Measurements from ENCODE around the gene RAPGEF1.
"Not testable (repeated sequence)": the region's sequence is repeated elsewhere in the genome, so short reads cannot be mapped to it uniquely, and the experiment has no call there.

Gene RAPGEF1, protein sequence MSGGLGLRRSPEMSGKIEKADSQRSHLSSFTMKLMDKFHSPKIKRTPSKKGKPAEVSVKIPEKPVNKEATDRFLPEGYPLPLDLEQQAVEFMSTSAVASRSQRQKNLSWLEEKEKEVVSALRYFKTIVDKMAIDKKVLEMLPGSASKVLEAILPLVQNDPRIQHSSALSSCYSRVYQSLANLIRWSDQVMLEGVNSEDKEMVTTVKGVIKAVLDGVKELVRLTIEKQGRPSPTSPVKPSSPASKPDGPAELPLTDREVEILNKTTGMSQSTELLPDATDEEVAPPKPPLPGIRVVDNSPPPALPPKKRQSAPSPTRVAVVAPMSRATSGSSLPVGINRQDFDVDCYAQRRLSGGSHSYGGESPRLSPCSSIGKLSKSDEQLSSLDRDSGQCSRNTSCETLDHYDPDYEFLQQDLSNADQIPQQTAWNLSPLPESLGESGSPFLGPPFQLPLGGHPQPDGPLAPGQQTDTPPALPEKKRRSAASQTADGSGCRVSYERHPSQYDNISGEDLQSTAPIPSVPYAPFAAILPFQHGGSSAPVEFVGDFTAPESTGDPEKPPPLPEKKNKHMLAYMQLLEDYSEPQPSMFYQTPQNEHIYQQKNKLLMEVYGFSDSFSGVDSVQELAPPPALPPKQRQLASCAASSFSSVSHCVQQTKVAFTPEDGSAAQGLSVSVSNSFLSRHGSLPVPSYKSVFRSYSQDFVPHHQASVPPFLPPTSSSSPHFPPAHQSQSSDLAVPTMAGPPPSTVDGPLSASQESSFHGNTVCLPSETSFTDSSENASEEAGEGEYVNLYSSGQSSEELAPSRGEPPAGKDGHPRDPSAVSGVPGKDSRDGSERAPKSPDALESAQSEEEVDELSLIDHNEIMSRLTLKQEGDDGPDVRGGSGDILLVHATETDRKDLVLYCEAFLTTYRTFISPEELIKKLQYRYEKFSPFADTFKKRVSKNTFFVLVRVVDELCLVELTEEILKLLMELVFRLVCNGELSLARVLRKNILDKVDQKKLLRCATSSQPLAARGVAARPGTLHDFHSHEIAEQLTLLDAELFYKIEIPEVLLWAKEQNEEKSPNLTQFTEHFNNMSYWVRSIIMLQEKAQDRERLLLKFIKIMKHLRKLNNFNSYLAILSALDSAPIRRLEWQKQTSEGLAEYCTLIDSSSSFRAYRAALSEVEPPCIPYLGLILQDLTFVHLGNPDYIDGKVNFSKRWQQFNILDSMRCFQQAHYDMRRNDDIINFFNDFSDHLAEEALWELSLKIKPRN (N-terminal part only)

DNA sequence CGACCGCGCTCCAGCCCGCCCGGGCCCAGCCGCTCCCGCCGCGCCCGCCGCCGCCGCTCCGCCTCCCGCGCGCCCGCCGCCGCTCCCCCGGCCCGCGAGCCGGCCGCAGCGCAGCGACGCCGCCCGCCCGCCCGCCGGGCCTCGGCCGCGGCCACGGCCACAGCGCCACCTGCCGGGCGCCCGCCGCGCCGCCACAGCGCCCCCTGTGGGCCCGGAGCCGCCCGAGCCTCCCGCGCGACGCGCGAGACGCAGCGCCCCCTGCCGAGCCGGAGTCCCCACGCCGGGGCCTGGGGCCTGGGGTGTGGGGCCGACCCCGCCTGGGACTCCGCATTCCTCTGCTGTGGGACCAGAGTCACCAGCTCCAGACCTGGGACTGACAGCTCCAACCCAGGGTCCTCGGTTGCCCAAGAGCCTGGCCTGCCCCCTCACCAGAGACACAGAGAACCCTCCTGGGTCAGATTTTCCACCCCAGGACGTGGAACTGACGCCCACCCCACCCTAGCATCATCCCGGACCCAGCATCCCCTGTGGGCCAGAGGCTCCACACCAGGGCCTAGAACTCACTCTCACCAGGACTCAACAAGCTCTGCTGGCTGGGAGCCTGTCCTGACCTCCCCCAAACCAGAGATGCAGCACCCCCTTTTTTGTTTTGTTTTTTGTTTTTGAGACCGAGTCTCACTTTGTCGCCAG lies at the start of gene RAPGEF1:
Gene RAPGEF1, minus strand, starts transcription at position 118 of the 690 bp plus-strand sequence. CDS start 246 bp downstream, outside the sequence.
- peak; percentile 99 for DNase-seq

DNA sequence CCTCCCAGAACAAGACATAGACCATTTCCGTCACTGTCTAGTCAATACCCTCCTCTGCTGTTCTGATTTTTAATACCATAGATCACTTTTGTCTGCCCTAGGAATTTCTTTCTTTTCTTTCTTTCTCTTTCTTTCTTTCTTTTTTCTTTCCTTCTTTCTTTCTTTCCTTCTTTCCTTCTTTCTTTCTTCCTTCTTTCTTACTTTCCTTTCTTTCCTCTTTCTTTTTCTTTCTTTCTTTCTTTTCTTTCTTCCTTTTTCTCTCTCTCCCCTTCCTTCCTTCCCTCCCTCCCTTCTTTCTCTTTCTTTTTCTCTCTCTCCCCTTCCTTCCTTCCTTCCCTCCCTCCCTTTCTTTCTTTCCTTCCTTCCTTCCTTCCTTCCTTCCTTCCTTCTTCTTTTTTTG lies 49.0 kb upstream of the RAPGEF1 start:
- DNase-seq, result no peak

DNA sequence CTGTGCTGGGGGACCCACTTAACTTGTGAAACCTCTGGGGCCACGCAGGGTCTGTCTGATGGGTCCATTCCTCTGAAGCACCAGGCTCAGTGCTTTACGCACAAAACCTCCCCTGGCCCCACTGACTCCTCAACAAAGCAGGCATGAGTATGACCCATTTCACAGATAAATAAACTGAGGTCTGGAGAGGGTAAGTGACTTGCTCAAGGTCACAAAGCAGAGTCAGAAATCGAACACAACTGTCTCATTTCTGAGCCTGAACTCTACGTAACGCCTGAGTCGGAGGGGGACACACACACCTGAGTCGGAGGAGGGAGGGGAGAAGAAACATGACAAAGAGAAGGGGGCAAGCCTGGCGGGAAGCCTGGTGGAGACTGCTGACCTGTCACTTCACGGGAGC lies 48.0 kb upstream of the RAPGEF1 start:
- no peak for DNase-seq

DNA sequence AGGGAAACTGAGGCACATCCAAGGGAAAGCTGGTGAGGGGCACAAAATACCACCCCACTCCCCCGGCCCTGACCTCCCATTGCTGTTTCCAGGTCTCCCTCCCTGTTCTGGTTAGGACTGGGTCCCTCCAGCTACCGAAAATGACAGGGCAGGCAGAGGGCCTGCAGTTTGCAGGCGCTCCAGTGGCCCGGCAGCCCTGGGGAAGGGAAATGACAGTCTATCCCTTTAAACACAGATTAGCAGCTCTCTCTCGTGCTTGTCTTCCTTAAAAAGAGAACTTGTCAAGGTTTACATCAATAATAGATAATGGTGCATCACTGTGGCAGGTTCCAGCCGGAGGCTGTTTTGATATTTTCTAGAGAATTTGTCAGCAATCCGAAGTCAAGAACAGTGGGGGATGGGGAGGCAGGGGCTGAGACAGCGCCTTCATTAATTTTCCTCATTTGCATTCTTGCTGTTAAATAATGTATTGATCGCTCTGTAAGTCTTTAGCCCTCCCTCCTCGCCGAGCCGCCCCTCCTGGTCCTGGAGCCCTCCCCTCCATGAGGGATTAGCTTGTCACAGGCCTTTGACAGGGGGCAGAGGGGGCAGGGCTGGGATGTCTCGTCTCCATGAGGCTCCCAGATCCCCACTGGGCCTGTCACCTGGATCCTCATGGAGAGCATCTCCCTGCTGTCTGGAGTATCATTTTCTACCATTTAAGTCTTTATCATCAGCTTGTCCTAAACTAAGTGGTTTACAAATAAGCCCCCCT lies 45.0 kb upstream of the RAPGEF1 start:
- no peak for DNase-seq

DNA sequence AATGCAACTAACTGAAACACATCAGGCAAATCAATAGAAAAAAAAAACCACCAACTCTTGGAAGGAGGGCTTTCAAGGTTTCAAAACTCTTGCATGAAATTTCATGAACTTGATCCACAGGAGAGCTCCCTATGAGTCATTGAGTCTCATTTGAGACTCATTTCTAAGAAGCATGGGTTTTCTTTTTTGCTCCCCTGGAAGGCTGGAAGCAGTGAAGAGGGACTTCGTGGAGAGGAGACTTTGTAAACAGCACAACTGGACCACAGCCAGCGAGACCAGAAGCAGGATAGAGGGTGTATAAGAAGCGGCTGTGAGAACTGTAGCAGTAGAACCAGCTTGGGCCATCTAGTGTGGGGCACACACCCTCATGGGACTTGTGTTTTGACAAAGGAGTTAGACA lies 41.2 kb upstream of the RAPGEF1 start:
- no peak for DNase-seq

DNA sequence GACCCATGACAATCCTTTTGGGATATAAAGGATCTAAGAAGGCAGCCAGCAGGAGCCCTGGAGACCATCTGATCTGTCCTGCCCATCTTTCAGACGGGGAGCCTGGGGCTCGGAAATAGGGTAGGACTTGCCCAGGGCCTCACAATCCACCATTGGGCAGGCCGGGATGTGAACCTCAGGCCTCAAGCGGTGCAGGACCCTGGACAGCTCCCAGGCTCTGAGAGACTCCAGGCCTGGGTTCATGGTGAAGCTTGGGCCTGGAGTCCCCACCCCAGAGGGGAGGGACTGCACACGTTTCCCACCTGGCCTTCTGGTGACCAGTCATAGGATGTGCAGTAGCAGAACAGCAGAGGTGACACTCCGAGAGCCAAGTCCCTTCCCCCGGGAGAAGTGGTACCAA lies 36.6 kb upstream of the RAPGEF1 start:
- DNase-seq, result peak; percentile 71

DNA sequence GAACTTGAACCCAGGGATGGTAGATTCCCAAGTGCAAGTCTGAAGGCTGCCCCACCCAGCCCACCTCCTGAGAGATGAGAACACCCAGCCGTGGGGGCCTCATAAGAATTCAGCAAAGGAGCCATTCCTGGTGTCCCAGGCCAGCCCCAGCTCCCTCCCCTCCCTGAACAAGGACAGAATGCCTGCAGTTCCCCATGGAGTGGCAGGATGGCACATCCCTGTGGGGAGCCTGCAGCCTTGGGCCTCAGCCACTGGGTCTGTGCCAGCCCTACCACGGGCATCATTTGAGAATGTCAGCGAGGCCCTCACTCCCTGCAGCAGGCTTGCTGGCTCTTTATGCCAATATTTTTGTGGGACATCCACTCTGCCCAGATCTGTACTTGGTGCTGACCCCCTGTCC lies 36.2 kb upstream of the RAPGEF1 start:
- DNase-seq, result no peak

DNA sequence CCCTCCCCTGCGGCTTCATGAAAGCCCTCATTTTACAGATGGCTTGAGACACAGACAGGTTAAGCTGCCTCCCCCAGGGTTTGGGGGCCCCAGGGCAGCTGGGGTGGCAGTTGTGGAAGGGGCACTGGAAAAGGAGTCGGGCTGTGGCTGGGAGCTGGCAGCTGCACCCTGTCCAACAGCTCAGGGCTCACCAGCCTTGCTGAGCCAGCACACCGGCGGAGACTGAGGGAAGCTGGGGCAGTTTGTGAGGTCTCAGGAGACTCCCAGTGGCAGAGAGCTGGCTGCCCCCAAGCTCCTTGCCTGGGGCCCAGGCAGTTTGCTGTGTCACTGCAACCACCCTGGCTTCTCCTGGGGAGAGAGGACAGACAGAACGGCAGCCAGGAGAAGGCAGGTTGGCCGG lies 34.8 kb upstream of the RAPGEF1 start:
- DNase-seq, result no peak

DNA sequence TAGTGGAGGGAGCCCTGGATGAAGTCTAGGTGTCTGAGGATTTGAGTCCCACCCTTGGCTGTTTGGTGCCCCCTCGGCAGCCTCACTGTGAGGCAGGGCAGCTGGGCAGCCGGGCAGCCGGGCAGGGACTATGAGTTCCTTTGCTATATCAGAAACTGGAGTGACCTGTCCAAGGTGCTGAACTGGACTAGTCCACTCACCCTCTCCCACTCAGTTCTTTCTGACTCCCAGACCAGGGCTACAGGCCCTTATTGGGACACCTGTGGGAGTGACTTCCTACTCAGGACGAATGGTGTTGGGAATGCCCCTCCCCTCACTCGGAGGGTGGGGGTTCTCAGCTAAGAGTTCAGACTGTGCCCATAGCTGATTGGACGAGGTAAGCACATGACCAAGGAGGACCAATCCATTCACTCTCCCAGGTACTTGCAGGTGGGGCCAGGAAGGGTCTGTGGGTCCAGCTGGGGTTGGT lies 34.1 kb upstream of the RAPGEF1 start:
- DNase-seq, result peak; percentile 56

DNA sequence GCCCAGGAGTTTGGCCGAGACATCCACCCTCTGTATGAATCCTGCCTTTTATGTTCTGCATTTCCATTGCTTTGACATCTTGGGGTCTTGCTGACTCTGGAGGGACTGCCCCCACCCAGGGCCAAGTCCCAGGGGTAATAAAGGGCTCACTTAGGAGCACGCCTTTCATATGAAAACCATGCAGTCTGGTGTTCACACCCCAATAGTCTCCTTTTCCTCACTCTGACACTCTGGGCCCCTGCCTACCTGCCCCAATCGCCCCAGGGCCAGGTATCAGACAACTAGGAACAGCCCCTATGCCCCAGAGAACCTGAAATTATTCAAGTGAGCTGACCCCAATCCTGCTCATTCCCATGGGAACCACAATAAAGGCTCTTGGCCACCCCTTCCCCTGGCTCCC lies 33.1 kb upstream of the RAPGEF1 start:
- no peak for DNase-seq

DNA sequence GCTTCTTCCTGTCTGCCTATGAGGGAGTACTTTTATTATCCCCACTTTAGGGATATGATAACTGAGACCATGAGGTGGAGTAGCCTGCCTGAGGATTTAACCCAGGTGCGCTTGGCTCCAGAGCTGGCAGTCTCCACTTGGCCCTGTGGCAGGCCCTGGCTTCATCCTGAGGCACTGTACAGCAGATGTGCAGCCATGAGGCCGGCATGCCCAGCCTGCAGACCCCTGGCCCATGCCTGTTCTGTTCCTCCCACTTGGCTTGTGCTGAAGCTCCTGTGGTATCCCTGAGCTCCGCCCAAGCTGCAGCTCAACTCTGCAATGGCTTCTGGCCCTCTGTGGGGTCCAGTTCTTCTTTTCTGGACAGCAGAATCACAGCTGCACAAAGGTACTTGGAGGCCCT lies 31.8 kb upstream of the RAPGEF1 start:
- DNase-seq, result no peak

DNA sequence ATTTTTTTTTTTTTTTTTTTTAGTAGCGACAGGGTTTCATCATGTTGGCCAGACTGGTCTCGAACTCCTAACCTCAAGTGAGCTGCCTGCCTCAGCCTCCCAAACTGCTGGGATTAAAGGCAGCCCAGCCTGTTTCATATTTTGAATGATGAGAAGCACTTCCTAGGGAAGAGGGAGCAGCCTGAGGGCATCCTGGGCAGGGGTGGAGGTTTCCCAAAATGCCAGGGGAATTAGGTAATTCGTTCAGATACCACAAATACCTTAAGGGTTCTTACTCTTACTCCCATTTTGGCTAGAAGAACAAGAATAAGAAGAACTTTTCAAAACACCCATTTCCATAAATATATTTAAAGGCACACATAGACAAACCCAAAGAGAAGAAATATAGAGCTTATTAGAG lies 29.5 kb upstream of the RAPGEF1 start:
- no peak for DNase-seq

DNA sequence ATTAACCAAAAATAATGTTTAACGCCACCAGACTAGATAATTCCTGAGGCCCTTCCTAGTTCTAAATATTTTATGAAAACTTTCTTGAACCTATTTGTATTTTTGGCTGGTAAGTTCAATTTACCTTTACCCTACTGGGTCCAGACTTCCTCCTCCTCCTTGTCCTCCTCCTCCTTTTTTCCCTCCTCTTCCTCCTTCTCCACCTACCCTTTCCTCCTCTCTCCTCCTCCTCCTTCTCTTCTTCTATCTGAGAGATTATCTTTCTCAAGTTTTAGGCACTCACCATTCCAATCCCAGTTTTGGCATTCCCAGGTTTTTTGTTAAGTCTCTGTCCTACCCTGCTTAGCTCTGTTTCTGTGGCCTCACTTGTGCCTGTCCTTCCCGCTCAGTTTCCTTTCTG lies 24.7 kb upstream of the RAPGEF1 start:
- DNase-seq, result no peak

DNA sequence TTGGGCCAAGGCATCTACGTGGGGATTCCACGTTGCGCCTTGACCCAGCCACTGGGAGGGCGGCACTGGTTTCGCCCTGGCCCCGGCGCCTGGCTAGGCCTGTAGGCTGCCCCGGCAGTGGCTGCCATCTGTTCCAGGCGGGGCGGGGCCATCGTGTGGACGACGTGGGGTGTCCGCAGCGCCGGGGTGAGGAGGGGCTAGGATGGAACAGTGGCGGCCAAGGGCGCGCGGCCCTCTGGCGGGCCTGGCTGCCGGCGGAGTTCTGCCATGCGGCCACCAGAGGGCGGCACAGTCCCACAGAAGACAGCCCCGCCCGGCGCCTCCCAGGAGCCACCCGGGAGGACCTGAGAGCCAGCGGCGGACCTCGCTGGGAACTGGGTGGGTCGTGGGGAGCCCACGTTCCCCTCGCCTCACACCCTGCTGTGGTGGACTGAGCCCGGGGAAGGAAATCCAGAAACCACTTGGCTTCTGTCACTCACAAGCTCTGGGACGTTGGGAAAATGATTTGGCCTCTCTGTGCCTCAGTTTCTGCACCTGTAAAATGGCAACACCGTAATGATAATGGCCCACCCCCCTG lies 22.6 kb upstream of the RAPGEF1 start:
- peak; percentile 94 for DNase-seq

DNA sequence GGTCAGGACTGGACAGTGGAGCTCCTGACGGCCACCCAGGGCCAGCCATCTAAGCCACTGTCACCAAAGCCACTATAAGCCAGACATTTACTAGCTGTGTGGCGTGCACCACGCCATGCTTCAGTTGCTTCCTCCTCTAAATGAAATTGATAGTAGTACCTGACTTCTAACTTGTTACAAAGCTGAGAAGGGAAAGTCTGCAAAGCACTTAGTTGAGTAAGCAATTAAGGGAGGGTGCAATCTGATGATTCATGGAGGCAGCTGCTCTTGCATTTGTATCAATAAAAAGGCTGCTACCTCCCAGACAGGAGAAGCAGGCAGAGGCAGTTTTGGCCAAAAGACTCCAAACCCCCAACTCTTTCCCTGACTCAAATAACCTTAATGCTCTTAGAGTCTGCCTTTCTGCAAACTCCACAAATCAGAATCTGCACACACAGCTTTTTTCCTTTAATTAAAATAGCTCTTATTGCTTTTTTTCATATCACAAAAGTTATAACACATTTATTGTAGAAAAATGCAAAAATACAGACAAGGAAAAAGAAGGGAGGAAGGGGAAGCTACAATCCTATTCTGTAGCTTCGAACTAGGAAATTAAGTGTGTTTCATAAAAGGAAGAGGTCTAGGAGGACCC lies 19.3 kb upstream of the RAPGEF1 start:
- DNase-seq, result no peak

DNA sequence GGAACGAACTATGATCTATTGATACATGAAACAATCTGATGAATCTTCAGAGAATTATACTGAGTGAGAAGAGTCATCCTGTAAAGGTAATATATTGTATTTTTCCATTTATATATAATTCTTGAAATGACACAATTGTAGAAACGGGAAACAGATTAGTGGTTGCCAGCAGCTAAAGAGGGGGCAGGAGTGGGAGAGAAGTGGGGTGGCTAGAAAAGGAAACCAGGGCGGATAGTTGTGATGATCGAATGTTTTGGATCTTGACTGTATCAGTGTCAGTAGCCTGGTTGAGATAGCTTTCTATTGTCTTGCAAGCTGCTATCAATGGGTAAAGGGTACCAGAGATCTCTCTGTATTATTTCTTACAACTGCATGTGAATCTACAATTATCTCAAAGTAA lies 17.7 kb upstream of the RAPGEF1 start:
- DNase-seq, result no peak

DNA sequence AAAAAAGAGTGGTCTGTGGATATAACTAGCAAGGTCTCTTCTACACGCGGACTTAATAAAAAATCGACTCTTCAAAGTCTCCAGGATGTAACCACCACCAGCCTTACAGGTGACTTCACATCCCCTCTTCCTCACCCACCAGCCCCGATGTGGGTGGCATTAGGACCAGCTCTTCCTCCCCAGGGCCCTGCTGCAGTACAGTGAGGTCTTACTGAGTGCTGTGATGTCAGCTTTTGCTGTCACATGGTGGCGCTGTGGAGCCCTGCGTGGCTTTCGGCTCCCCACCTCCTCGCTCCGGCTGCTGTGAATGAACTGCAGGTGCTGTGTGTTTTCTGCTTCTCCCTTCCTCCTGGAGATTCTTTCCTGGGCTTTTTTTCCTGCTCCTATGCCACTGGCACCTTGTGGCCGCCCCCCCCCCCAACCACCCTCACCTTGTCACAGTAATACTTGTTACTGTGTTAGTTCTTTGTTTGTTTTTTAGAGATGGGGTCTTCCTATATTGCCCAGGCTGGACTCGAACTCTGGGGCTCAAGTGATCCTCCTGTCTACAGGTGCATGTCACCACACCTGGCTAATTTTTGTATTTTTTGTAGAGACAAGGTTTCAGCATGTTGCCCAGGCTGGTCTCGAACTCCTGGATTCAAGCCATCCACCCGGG lies 15.8 kb upstream of the RAPGEF1 start:
- DNase-seq, result peak; percentile 93

DNA sequence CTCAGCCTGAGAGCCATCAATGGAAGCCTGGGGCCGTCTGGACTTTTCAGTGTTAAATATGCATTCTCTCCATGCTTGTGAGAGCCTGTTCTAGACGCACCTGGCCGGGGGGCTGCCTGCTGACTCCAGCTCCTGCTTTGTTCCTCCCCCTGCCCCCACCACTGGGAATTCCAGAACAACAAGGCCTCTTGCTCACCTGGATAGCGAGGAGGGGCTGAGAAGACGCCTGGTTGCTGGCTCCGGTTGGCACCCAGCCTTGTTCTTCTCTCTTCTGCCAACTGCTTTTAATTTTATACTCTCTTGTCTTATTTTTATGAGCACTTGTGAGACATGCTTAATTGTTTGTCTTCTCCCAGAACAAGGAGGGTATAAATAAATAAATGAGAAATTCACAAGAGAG lies 15.0 kb upstream of the RAPGEF1 start:
- DNase-seq, result no peak

DNA sequence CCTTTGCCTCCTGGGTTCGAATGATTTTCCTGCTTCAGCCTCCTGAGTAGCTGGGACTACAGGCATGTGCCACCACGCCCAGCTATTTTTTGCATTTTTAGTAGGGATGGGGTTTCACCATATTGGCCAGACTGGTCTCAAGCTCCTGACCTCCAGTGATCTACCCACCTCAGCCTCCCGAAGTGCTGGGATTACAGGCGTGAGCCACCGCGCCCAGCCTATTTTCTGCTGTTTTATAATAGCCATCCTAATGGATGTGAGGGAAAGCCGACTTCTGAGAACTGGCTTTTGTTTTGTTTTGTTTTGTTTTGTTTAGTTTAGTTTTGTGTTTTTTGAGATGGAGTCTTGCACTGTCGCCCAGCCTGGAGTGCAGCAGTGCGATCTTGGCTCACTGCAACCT lies 13.9 kb upstream of the RAPGEF1 start:
- DNase-seq, result not testable (repeated sequence)

DNA sequence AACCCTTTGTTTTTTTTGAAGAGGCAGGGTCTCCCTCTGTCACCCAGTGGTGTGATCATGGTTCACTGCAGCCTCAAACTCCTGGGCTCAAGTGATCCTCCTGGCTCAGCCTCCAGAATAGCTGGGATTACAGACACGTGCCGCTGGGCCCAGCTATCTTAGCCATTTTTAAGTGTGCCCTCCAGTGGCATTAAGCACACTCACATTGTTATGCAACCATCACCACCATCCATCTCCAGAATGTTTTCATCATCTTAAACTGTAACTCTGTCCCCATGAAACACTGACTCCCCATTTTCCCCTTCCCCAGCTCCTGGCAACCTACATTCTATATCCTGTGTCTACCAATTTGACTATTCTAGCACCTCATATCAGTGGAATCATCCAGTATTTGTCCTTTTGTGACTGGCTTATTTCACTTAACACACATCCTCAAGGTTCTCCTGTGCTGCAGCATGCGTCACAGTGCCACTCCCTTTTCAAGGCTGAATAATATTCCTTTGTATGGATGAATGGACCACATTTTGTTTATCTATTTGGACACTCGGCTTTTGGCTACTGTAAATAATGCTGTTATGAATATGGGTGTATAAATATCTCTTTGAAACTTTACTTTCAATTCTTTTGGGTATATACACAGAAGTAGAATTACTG lies 12.5 kb upstream of the RAPGEF1 start:
- DNase-seq, result no peak
